ENCODE results near the gene OR8D4.
"Not testable (repeated sequence)": the region's sequence is repeated elsewhere in the genome, so short reads cannot be mapped to it uniquely, and the experiment has no call there.

The OR8D4 gene

DNA sequence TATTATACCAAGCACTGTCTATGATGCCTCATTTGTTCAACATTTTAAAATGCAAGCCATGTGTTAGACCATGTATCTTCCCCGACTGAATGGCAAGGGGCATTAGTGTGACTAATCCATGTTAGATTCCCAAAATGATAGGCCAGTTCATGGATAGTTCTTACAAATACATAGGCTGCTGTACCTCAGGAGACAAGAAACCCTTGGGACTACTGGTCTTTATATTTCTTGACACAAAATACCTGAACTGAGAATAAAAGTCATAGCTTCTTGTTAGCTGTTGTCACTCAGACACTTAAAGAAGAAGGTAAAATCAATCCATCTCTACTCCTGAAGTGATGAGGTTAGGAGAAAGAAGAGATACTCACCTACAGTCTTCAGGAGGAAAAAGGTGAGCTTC lies at the start of gene OR8D4:
Gene OR8D4 (plus strand): TSS at position 301 of the 400 bp plus-strand sequence. CDS start 4,265 bp downstream, outside the sequence.
- DNase-seq (ENCODE audit: low read depth in 2 of 2) = no peak

- no peak for DNase-seq (ENCODE audit: low read depth in 2 of 2)
Measured at GRCh38 chr11:123852321-123852720, 49.6 kb upstream of the OR8D4 start.

- DNase-seq (ENCODE audit: low read depth in 2 of 2) = no peak
Measured at GRCh38 chr11:123853038-123853437, 48.9 kb upstream of the OR8D4 start.

DNA sequence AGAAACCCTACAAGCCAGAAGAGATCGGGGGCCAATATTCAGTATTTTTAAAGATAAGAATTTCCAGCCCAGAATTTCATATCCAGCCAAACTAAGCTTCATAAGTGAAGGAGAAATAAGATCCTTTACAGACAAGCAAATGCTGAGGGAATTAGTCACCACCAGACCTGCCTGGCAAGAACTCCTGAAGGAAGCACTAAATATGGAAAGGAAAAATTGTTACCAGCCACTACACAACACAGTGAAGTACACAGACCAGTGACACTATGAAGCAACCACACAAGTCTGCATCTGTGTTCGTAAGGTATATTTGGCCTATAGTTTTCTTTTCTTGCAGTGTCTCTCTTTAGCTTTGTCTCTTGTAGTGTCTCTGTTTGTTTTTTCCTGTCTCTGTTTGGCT lies 45.5 kb upstream of the OR8D4 start:
- no peak for DNase-seq (ENCODE audit: low read depth in 2 of 2)

- DNase-seq (ENCODE audit: low read depth in 2 of 2) = no peak
Measured at GRCh38 chr11:123859731-123860130, 42.2 kb upstream of the OR8D4 start.

GRCh38 chr11:123865293-123865692 lies 36.7 kb upstream of the OR8D4 start:
- DNase-seq (ENCODE audit: low read depth in 2 of 2) = not testable (repeated sequence)

GRCh38 chr11:123867795-123868194 lies 34.2 kb upstream of the OR8D4 start:
- DNase-seq (ENCODE audit: low read depth in 2 of 2) = not testable (repeated sequence)

DNA sequence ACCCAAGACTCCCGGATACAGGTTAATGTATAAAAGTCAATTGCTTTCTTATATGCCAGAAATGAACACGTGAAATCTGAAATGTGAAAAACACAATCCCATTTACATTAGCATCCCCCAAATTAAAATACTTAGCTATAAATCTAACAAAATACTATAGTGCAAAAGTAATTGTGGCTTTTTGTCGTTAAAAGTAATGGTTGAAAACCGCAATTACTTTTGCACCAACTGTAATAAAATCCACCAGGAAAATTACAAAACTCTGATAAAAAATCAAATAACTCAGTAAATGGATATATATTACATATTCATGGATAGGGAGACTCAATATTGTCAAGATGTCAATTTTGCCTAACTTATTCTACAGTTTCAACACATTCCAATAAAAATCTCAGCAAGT lies 21.1 kb upstream of the OR8D4 start:
- DNase-seq (ENCODE audit: low read depth in 2 of 2) = no peak

- DNase-seq (ENCODE audit: low read depth in 2 of 2) = no peak
Measured at GRCh38 chr11:123885570-123885969, 16.4 kb upstream of the OR8D4 start, which contains the start of gene TMEM225. Gene TMEM225, minus strand, starts transcription at chr11:123885670. Its CDS starts 245 bp downstream, at chr11:123885425.

DNA sequence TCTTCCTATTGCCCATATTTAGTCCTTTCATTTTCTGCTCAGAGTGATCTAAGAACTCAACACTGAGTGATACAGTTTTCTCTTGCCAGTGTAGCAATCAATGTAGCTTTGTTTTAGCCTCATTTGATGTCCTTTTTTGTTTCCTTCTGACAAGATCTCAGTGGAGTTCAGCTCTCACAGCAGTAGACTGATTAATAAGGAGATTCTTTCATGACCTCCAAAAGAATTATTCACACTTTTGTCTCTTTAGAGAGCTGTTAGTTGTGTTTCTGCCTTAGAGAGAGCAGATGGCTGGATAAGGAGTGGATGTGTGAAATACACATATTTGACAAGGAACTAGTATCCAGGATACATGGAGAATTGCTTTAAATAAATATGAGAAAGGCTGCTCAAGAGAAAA lies 9.9 kb upstream of the OR8D4 start:
- DNase-seq (ENCODE audit: low read depth in 2 of 2) = no peak

GRCh38 chr11:123899792-123900191 lies 2.2 kb upstream of the OR8D4 start:
- no peak for DNase-seq (ENCODE audit: low read depth in 2 of 2)

- DNase-seq (ENCODE audit: low read depth in 2 of 2) = no peak
Measured at GRCh38 chr11:123903932-123904331, 2.0 kb downstream of the OR8D4 start.

DNA sequence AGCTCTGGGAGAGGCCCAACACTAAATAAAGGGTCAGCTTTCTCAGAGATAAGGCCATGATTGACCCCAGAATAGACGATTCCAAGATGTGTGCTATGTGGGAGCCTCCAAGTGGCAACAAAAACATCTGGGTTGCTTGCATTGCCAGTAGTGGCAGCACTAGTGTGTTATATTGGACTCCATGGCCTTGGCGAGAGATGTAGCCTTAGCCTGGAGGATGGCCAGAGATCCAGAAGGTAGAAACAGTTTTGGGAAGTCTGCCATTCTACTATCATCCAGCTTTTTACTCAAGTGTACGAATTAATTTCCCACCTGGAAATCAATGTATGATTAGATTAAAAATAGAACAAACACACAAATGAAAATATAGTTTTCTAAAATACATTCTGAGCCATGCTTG lies 3.0 kb downstream of the OR8D4 start:
- no peak for DNase-seq (ENCODE audit: low read depth in 2 of 2)

DNA sequence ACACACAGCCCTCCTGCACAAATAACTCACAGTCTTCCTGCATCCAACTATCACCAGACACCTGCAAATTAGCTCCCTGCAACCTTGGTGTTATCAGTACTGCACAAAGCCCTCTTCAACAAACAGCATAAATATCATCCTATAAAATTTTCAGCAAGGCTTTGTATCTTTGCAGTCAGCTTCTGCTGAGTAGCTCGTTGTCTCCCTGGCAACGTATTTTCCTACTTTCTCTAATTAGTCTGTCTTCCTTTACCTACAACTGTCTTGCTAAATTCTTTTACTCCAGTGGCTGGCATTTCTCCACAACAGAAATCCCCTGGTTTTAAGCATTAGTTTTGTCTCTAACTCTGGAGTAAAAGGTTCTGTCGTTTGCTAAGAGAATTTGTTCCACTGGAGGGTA lies 3.9 kb downstream of the OR8D4 start:
- DNase-seq (ENCODE audit: low read depth in 2 of 2) = no peak

GRCh38 chr11:123920943-123921342 lies 19.0 kb downstream of the OR8D4 start:
- no peak for DNase-seq (ENCODE audit: low read depth in 2 of 2)

GRCh38 chr11:123924027-123924426 lies 22.1 kb downstream of the OR8D4 start:
- DNase-seq (ENCODE audit: low read depth in 2 of 2) = no peak

DNA sequence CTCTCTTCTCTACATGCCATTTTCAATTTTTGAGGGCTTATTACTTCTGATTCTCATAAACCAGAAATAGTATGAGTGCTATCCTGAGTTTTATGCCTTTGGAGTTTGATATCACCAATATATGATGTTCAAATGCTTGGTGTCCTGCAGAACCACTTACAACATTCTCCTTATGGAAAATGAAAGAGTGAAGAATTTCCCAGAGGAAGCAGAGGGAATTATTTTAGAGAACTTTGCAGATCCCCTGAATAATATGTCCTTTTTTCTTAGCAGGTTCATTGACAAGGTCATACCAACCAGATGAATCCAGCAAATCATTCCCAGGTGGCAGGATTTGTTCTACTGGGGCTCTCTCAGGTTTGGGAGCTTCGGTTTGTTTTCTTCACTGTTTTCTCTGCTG lies 37.4 kb downstream of the OR8D4 start, which contains the start of gene OR4D5:
Gene OR4D5 (plus strand): TSS at position 301 of the 400 bp plus-strand sequence. CDS start 0 bp downstream, at position 301.
- no peak for DNase-seq (ENCODE audit: low read depth in 2 of 2)

- DNase-seq (ENCODE audit: low read depth in 2 of 2) = no peak
Measured at GRCh38 chr11:123942413-123942812, 40.4 kb downstream of the OR8D4 start.

GRCh38 chr11:123943738-123944137 lies 41.8 kb downstream of the OR8D4 start, which contains the start of gene OR6T1:
Gene OR6T1, minus strand, starts transcription at chr11:123943838. Its CDS starts 0 bp downstream, at chr11:123943838.
- DNase-seq (ENCODE audit: low read depth in 2 of 2) = no peak

- no peak for DNase-seq (ENCODE audit: low read depth in 2 of 2)
Measured at GRCh38 chr11:123945132-123945531, 43.2 kb downstream of the OR8D4 start.

DNA sequence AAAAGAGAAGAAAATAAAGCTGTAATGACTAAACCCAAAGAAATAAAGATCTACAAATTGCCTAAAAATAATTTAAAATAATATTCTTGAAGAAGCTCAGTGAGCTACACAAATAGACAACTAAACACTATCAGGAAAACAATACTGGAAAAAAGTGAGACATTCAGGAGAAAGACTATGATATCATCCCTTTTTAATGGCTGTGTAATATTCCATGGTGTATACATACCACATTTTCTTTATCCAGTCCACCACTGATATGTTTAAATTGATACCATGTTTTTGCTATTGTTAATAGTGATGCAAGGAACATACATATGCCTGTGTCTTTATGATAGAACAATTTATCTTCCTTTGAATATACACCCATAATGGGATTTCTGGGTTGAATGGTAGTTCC lies 54.8 kb downstream of the OR8D4 start:
- DNase-seq (ENCODE audit: low read depth in 2 of 2) = no peak

Data from activated CD8-positive, alpha-beta memory T cell treated with anti-CD3 and anti-CD28 coated beads for 4 hours (primary cell).